Measurements from ENCODE around the gene LSG1. TPM values are rescaled to one million over a fixed set of nuclear protein-coding genes. Genes with fewer than 3 reads are reported as not detected.

Gene LSG1
- total and polyA plus RNA-seq, 9 of the 15 experiments (the other 6 are each of a cell fraction or from before 2014, with no cell fraction given), result 14.9 to 73.7 (median 46.7) TPM

DNA sequence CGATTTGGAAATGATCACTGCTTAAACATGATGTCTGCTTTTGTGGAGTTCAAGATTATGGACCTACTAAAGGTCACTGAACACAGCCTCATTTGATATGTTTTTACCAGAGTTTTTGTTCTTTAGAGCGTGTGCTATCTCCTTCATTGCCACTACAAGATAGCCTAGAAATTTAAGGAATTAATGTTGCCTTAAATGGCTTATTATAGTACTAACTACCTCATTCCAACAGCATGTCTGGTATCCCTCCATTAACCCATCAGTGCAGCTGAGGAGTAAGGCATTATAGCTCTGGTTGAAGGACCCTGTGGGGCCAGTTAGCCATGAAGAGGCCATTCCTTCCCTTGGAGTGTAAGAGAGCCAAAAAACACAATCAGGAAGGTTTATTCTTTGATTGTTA, 11.4 kb upstream of the LSG1 start (continued):
- TF ChIP-seq ZBTB17 (CRISPR knock-in tag; IDR thresholded peaks at IDR 0.05), result no peak
- TF ChIP-seq HSF4 (CRISPR knock-in tag; IDR thresholded peaks at IDR 0.05; ENCODE audit: borderline replicate concordance), result no peak
- no peak for TF ChIP-seq EHMT2 (IDR thresholded peaks at IDR 0.05)
- no peak for TF ChIP-seq HNRNPL (IDR thresholded peaks at IDR 0.05; ENCODE audit: low read depth, low read length)
- no peak for TF ChIP-seq KDM5B (IDR thresholded peaks at IDR 0.05; ENCODE audit: insufficient replicate concordance, low read depth, low read length)
- TF ChIP-seq SREBF1 (IDR thresholded peaks at IDR 0.05; ENCODE audit: borderline replicate concordance, low read depth, low read length), result no peak
- no peak for TF ChIP-seq STAG1 (CRISPR knock-in tag; IDR thresholded peaks at IDR 0.05; ENCODE audit: borderline replicate concordance)
- TF ChIP-seq GATAD2B (IDR thresholded peaks at IDR 0.05; ENCODE audit: borderline replicate concordance), result no peak

DNA sequence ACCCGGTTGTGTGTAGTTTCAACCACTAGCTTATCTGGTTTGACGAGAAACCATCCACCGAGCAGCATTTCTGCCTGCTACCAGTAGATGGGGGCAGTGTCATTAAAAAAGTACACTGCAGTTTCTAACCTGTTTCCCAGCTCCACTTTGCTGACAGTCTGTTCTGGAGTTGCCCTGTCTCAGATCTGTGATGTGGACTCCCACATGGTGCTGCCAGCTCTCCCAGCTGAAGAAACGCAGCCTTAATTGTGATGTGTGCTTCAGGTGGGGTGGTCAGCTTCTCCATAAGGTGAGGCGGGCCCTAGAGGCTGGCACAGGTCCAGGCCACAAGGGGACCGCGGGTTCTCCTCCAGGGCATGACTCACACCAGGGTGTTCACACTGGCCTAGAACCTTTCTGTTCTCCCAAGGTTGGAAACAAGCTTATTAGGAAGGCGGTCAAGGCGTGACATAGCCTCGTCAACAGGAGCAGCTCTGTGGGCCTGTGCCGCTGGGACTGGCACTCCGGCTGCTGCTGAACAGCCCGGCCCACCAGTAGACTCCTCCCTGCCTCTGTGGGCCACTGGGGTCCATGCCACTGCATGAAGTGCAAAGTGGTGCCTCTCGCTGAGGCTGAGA, 10.8 kb upstream of the LSG1 start:
- intact Hi-C loops (cut with micrococcal nuclease), result loop anchor here (1.0 to 10.0 kb wide), 4 partner anchors 272 to 839 kb away; no protein-coding TSS in a partner anchor
- CTCF ChIA-PET (ENCODE audit: low intra/inter-chr PET ratio), result interaction anchor here (0.7 to 1.7 kb wide), 7 partner anchors 11 to 840 kb away, joined by 3 to 19 read pairs (median 4); no protein-coding TSS in a partner anchor
- no TSS peak for BruUV-seq (replicated peaks)
- 20% methylated on average over 13 of the region's 14 CpGs for WGBS (ENCODE audit: insufficient coverage, low coverage, missing lambda C conversion rate)
- Histone ChIP-seq H3K4me2 (ENCODE audit: insufficient read depth, low read length) (peak overlapping the region; percentile 70), H3K36me3 (ENCODE audit: control insufficient read depth, insufficient read depth, low read length) (no peaks in the 10 kb centered on the region), H3K27ac (ENCODE audit: extremely low read depth, low read depth, low read length) (no peak overlapping the region), H3K4me3 (no peak overlapping the region), H2AFZ (ENCODE audit: low read depth, low read length) (peak overlapping the region; percentile 90), H3K9ac (ENCODE audit: insufficient read depth in 1 of 2, low read depth in 2 of 2, low read length in 2 of 2) (peak overlapping the region in 1 of 2 experiments; percentile 81; a peak in 2 of 4 replicates), H3K9me1 (ENCODE audit: control insufficient read depth, insufficient read depth, low read length) (no peaks in the 10 kb centered on the region), H4K20me1 (replicated peaks; ENCODE audit: control insufficient read depth, insufficient read depth, low read length) (no peaks in the 10 kb centered on the region), H3K27me3 (ENCODE audit: control insufficient read depth in 2 of 2, insufficient read depth in 2 of 2, low read length in 2 of 2) (peaks cover 0 to 17% of the 10 kb centered on the region in 2 experiments; a peak in 3 of 5 replicates), H3K9me3 (replicated peaks; ENCODE audit: control insufficient read depth, insufficient read depth, low read depth, low read length) (no peaks in the 10 kb centered on the region), H3K4me1 (replicated peaks in 1 of 2; ENCODE audit: control insufficient read depth in 2 of 2, insufficient read depth in 2 of 2, low read length in 2 of 2) (peaks cover 11 to 19% of the 10 kb centered on the region in 2 experiments), H3K79me2 (ENCODE audit: control insufficient read depth, insufficient read depth, low read length) (no peaks in the 10 kb centered on the region)
- DNase-seq (ENCODE audit: extremely low read depth in 1 of 4, low spot score in 3 of 4), result peak; percentile 73 to 86 (median 80)
- FAIRE-seq, result peak; percentile 99
- POLR2A ChIA-PET, result interaction anchor here (0.6 to 1.9 kb wide), 6 partner anchors 9 to 685 kb away, joined by 3 to 15 read pairs (median 4); partner anchors contain the start of gene LSG1
- in situ Hi-C loops (cut with MboI), result loop anchor here (5.0 to 10.0 kb wide), 3 partner anchors 422 to 842 kb away; no protein-coding TSS in a partner anchor
- ATAC-seq, result peak; percentile 93
- TF ChIP-seq, protein P1, sequence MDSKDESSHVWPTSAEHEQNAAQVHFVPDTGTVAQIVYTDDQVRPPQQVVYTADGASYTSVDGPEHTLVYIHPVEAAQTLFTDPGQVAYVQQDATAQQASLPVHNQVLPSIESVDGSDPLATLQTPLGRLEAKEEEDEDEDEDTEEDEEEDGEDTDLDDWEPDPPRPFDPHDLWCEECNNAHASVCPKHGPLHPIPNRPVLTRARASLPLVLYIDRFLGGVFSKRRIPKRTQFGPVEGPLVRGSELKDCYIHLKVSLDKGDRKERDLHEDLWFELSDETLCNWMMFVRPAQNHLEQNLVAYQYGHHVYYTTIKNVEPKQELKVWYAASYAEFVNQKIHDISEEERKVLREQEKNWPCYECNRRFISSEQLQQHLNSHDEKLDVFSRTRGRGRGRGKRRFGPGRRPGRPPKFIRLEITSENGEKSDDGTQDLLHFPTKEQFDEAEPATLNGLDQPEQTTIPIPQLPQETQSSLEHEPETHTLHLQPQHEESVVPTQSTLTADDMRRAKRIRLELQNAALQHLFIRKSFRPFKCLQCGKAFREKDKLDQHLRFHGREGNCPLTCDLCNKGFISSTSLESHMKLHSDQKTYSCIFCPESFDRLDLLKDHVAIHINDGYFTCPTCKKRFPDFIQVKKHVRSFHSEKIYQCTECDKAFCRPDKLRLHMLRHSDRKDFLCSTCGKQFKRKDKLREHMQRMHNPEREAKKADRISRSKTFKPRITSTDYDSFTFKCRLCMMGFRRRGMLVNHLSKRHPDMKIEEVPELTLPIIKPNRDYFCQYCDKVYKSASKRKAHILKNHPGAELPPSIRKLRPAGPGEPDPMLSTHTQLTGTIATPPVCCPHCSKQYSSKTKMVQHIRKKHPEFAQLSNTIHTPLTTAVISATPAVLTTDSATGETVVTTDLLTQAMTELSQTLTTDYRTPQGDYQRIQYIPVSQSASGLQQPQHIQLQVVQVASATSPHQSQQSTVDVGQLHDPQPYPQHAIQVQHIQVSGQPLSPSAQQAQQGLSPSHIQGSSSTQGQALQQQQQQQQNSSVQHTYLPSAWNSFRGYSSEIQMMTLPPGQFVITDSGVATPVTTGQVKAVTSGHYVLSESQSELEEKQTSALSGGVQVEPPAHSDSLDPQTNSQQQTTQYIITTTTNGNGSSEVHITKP (IDR thresholded peaks at IDR 0.05; ENCODE audit: partially characterized antibody), result no peak
- TF ChIP-seq GATA2 (CRISPR knock-in tag; IDR thresholded peaks at IDR 0.05) (0 out of 2 replicates have a peak, but pooled peaks have one; percentile 2), BRD9 (IDR thresholded peaks at IDR 0.05; ENCODE audit: low read depth, partially characterized antibody) (peak; percentile 69)
- TF ChIP-seq, protein P2, sequence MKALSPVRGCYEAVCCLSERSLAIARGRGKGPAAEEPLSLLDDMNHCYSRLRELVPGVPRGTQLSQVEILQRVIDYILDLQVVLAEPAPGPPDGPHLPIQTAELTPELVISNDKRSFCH (CRISPR knock-in tag; IDR thresholded peaks at IDR 0.05), result no peak
- TF ChIP-seq, protein P2 (tag; IDR thresholded peaks at IDR 0.05), result peak; percentile 57; the same call in 1 of the 2 replicates
- TF ChIP-seq, protein P3, sequence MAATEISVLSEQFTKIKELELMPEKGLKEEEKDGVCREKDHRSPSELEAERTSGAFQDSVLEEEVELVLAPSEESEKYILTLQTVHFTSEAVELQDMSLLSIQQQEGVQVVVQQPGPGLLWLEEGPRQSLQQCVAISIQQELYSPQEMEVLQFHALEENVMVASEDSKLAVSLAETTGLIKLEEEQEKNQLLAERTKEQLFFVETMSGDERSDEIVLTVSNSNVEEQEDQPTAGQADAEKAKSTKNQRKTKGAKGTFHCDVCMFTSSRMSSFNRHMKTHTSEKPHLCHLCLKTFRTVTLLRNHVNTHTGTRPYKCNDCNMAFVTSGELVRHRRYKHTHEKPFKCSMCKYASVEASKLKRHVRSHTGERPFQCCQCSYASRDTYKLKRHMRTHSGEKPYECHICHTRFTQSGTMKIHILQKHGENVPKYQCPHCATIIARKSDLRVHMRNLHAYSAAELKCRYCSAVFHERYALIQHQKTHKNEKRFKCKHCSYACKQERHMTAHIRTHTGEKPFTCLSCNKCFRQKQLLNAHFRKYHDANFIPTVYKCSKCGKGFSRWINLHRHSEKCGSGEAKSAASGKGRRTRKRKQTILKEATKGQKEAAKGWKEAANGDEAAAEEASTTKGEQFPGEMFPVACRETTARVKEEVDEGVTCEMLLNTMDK (IDR thresholded peaks at IDR 0.05; ENCODE audit: borderline replicate concordance, insufficient read depth, low read depth, low read length, poor library complexity, severe bottlenecking), result peak; percentile 39

Data from K562 (cell line).